ENCODE measurements around the gene SLFNL1. TPM values are rescaled to one million over a fixed set of nuclear protein-coding genes. Genes with fewer than 3 reads are reported as not detected.

SLFNL1 gene
- total RNA-seq, 1 experiment from 2014 or later, result not detected

DNA sequence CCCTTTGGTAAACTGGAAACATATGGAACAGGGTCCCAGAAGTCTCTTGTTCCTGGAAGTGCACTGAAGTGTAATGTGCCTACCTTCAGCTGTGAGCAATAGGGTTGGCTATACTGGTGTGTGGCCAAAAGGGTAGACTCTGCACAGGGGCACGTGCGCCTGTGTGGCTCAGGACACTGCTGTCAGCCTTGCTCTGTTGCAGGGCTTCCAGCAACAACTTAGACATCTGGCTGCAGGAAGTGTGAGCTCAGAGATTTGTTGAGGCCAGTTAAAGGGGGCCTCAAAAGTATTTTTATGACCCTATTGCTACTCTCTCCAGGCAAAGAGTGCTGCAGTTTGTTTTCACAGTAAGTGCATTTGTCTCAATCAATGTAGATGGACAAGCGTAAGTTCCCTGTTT is 34.6 kb downstream of the SLFNL1 start (continued):
- TF ChIP-seq AR (CRISPR knock-in tag; IDR thresholded peaks at IDR 0.05) (no peak), STAT6 (CRISPR knock-in tag; conservative IDR thresholded peaks at IDR 0.05; ENCODE audit: low read depth) (no peak), FOXK1 (CRISPR knock-in tag; IDR thresholded peaks at IDR 0.05) (no peak), CBFB (CRISPR knock-in tag; IDR thresholded peaks at IDR 0.05; ENCODE audit: low read depth) (no peak), RORB (CRISPR knock-in tag; IDR thresholded peaks at IDR 0.05) (no peak)
- TF ChIP-seq, protein P1, sequence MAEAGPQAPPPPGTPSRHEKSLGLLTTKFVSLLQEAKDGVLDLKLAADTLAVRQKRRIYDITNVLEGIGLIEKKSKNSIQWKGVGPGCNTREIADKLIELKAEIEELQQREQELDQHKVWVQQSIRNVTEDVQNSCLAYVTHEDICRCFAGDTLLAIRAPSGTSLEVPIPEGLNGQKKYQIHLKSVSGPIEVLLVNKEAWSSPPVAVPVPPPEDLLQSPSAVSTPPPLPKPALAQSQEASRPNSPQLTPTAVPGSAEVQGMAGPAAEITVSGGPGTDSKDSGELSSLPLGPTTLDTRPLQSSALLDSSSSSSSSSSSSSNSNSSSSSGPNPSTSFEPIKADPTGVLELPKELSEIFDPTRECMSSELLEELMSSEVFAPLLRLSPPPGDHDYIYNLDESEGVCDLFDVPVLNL (CRISPR knock-in tag; IDR thresholded peaks at IDR 0.05; ENCODE audit: borderline replicate concordance, low read depth), result no peak
- TF ChIP-seq, protein P2, sequence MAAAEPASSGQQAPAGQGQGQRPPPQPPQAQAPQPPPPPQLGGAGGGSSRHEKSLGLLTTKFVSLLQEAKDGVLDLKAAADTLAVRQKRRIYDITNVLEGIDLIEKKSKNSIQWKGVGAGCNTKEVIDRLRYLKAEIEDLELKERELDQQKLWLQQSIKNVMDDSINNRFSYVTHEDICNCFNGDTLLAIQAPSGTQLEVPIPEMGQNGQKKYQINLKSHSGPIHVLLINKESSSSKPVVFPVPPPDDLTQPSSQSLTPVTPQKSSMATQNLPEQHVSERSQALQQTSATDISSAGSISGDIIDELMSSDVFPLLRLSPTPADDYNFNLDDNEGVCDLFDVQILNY (CRISPR knock-in tag; IDR thresholded peaks at IDR 0.05), result no peak

- no peak for ATAC-seq
- Mint-ChIP-seq H3K36me3 (peaks cover 83% of the 10 kb centered on the region), H3K27ac (no peak overlapping the region; the same call in 1 of the 2 replicates), H3K9me3 (no peaks in the 10 kb centered on the region), H3K27me3 (ENCODE audit: low read depth) (no peaks in the 10 kb centered on the region), H3K4me3 (no peak overlapping the region), H3K4me1 (peaks cover 9% of the 10 kb centered on the region)
- CTCF ChIA-PET, result interaction anchor here (0.5 to 1.1 kb wide), 2 partner anchors 38 to 370 kb away, joined by 4 read pairs; no protein-coding TSS in a partner anchor
- no peak for DNase-seq (ENCODE audit: low spot score)
- no peak for TF ChIP-seq ZNF416 (CRISPR knock-in tag; IDR thresholded peaks at IDR 0.05)
- TF ChIP-seq KAT7 (CRISPR knock-in tag; IDR thresholded peaks at IDR 0.05; ENCODE audit: borderline replicate concordance), result no peak
- TF ChIP-seq NR3C1 (CRISPR knock-in tag; conservative IDR thresholded peaks at IDR 0.05; ENCODE audit: low read depth), result no peak
- no peak for TF ChIP-seq MYBL2 (CRISPR knock-in tag; IDR thresholded peaks at IDR 0.05)
- no peak for TF ChIP-seq CBFB (CRISPR knock-in tag; IDR thresholded peaks at IDR 0.05; ENCODE audit: low read depth)
- no peak for TF ChIP-seq RORB (CRISPR knock-in tag; IDR thresholded peaks at IDR 0.05)
- POLR2A ChIA-PET, result no interaction called here
Observed at GRCh38 chr1:40986328-40986783, 35.2 kb downstream of the SLFNL1 start.

DNA sequence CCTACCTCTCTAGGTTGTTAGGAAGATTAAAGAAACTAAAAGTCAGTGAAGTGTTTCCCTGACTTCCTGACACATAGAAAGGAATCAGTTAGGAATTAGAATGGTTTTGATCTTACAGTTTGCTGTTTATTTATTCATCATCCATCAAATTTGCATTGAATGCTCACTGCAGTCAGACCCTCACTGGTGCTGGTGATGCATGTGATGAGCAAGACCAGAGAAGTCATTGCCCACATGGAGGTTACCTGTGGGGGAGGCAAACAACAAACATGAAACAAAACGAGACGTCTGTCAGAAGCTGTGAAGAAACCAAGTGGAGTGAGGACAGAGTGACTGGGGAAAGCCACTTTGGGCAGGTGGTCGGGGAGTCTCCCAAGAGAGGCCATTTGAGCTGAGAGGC is 35.6 kb downstream of the SLFNL1 start:
- peaks cover 78% of the 10 kb centered on the region for H3K36me3 Mint-ChIP-seq
- DNase-seq (ENCODE audit: low spot score), result no peak
- H3K27me3 Mint-ChIP-seq (ENCODE audit: low read depth), result no peaks in the 10 kb centered on the region
- peaks cover 14% of the 10 kb centered on the region for H3K4me1 Mint-ChIP-seq
- H3K4me3 Mint-ChIP-seq, result no peak overlapping the region
- H3K9me3 Mint-ChIP-seq, result no peaks in the 10 kb centered on the region
- ChIA-PET CTCF (interaction anchor here (0.5 to 1.1 kb wide), 2 partner anchors 37 to 369 kb away, joined by 4 read pairs; no protein-coding TSS in a partner anchor), POLR2A (no interaction called here)
- no peak overlapping the region; the same call in 1 of the 2 replicates for H3K27ac Mint-ChIP-seq
- ATAC-seq, result no peak
- TF ChIP-seq ZBTB21 (CRISPR knock-in tag; IDR thresholded peaks at IDR 0.05; ENCODE audit: borderline replicate concordance) (no peak), STAT6 (CRISPR knock-in tag; conservative IDR thresholded peaks at IDR 0.05; ENCODE audit: low read depth) (no peak), TEAD1 (CRISPR knock-in tag; IDR thresholded peaks at IDR 0.05) (no peak), TCF7 (CRISPR knock-in tag; IDR thresholded peaks at IDR 0.05; ENCODE audit: low read depth) (no peak), ETV6 (CRISPR knock-in tag; IDR thresholded peaks at IDR 0.05) (no peak), PRRX2 (CRISPR knock-in tag; IDR thresholded peaks at IDR 0.05) (no peak), NFE2L1 (CRISPR knock-in tag; IDR thresholded peaks at IDR 0.05) (no peak), FOXP1 (CRISPR knock-in tag; IDR thresholded peaks at IDR 0.05; ENCODE audit: borderline replicate concordance) (no peak), ESRRA (CRISPR knock-in tag; IDR thresholded peaks at IDR 0.05; ENCODE audit: borderline replicate concordance) (no peak), CTCF (IDR thresholded peaks at IDR 0.05) (no peak)

All from WTC11 (cell line).